Neural cell (in vitro differentiated cells): Measurements from ENCODE around the gene RNF123.

Source experiments
- CTCF ChIP-seq: fragments of 450-650 bp; IDR thresholded peaks from 2 replicates; pipeline ENCODE4 v1.5.1; 2014; ENCODE audit warnings: antibody characterized with exemption, mild to moderate bottlenecking, moderate library complexity; ENCODE audit not compliant: poor library complexity, severe bottlenecking
- EZH2 ChIP-seq: fragments of 200-600, 300-800 bp; shearing (Covaris generic), sonication (generic); IDR thresholded peaks from 2 replicates; pipeline ENCODE4 v1.6.1; 2014; ENCODE audit warnings: antibody characterized with exemption, low read length, borderline replicate concordance, mild to moderate bottlenecking; ENCODE audit not compliant: insufficient read depth, poor library complexity, severe bottlenecking

DNA sequence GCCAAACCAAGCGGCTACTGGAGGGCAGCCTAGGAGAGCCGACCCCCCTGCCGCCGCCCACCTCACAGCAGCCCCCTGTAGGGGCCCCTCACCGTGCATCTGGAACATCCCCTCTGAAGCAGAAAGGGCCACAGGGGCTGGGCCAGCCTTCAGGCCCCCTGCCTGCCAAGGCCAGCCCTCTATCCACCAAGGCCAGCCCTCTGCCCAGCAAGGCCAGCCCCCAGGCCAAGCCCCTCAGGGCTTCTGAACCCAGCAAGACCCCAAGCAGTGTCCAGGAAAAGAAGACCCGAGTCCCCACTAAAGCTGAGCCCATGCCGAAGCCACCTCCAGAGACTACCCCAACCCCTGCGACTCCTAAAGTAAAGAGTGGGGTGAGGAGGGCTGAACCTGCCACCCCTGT lies 38.7 kb upstream of the RNF123 start:
- TF ChIP-seq CTCF = no peak
- no peak for TF ChIP-seq EZH2
